Stimulated activated CD4-positive, alpha-beta T cell treated with anti-CD3 and anti-CD28 coated beads, TNF-alpha, amount 100 ng/mL, for 4 hours (primary cell): Measurements from ENCODE around the gene PLPPR1.

ENCODE experiments used
- DNase-seq, 3 experiments: peaks; one replicate each; pipeline ENCODE4 v3.0.0-alpha.2; 2020; ENCODE audit warnings: low read depth in 3 of 3

Gene PLPPR1

GRCh38 chr9:101350285-101350684, 321.8 kb downstream of the PLPPR1 start:
- DNase-seq, result no peak

GRCh38 chr9:101352892-101353463, 324.5 kb downstream of the PLPPR1 start:
- DNase-seq, result no peak

GRCh38 chr9:101353683-101354082, 325.2 kb downstream of the PLPPR1 start:
- DNase-seq, result no peak

GRCh38 chr9:101354143-101354764, 325.7 kb downstream of the PLPPR1 start:
- no peak for DNase-seq

- DNase-seq, result no peak
Measured at GRCh38 chr9:101354765-101355708, 326.5 kb downstream of the PLPPR1 start.

- no peak for DNase-seq
Measured at GRCh38 chr9:101356619-101357018, 328.1 kb downstream of the PLPPR1 start.

GRCh38 chr9:101359679-101360078, 331.2 kb downstream of the PLPPR1 start:
- DNase-seq, result no peak

- DNase-seq, result no peak
Measured at GRCh38 chr9:101360647-101361046, 332.1 kb downstream of the PLPPR1 start.

GRCh38 chr9:101362450-101362849, 333.9 kb downstream of the PLPPR1 start:
- no peak for DNase-seq

GRCh38 chr9:101365181-101365580, 336.7 kb downstream of the PLPPR1 start:
- DNase-seq, result no peak

GRCh38 chr9:101366038-101366756, 337.7 kb downstream of the PLPPR1 start:
- DNase-seq, result no peak

- DNase-seq, result no peak
Measured at GRCh38 chr9:101367323-101367722, 338.8 kb downstream of the PLPPR1 start.

GRCh38 chr9:101369286-101369685, 340.8 kb downstream of the PLPPR1 start:
- DNase-seq, result no peak

- no peak for DNase-seq
Measured at GRCh38 chr9:101369884-101370531, 341.5 kb downstream of the PLPPR1 start.

GRCh38 chr9:101371813-101372212, 343.3 kb downstream of the PLPPR1 start:
- no peak for DNase-seq

GRCh38 chr9:101372327-101373118, 344.0 kb downstream of the PLPPR1 start:
- DNase-seq, result no peak
